Hepatocyte (in vitro differentiated cells): ENCODE data around the gene CPT2.

Experiments used
- EZH2 ChIP-seq: fragments of 200-600 bp; sonication (generic); IDR thresholded peaks from 2 replicates; pipeline ENCODE4 v1.6.1; 2016; ENCODE audit warnings: antibody characterized with exemption, mild to moderate bottlenecking, borderline replicate concordance
- EZH2phosphoT487 ChIP-seq: fragments of 200-600 bp; sonication (generic); IDR thresholded peaks from one replicate; pipeline ENCODE4 v1.6.1; 2018; ENCODE audit warnings: antibody characterized with exemption, mild to moderate bottlenecking, low read depth, moderate library complexity; ENCODE audit not compliant: unreplicated experiment, severe bottlenecking
- TF ChIP-seq, protein P1 (sequence below): fragments of 200-600 bp; sonication (generic); IDR thresholded peaks from 2 replicates; pipeline ENCODE4 v1.5.1; 2016; ENCODE audit warnings: antibody characterized with exemption, mild to moderate bottlenecking; ENCODE audit not compliant: poor library complexity

DNA sequence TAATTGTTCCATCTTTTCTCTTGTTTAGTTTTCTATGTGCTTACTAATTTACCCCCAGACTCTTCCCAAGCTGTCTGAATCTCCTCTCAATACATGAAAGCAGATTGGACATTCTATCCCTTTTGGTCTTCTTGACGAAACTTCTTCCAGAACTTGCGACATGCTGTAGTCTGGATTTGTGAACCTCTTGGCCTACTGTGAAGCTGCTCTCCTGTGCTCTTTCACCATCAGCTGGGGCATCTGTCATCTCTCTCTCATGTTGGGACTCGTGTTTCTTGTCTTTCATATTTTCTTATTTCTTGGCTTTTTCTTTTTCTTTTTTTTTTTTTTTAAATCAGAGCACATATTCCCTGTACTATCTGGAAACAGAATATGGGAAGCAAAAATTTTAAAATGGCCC, 6.8 kb downstream of the CPT2 start:
- TF ChIP-seq, protein P1, sequence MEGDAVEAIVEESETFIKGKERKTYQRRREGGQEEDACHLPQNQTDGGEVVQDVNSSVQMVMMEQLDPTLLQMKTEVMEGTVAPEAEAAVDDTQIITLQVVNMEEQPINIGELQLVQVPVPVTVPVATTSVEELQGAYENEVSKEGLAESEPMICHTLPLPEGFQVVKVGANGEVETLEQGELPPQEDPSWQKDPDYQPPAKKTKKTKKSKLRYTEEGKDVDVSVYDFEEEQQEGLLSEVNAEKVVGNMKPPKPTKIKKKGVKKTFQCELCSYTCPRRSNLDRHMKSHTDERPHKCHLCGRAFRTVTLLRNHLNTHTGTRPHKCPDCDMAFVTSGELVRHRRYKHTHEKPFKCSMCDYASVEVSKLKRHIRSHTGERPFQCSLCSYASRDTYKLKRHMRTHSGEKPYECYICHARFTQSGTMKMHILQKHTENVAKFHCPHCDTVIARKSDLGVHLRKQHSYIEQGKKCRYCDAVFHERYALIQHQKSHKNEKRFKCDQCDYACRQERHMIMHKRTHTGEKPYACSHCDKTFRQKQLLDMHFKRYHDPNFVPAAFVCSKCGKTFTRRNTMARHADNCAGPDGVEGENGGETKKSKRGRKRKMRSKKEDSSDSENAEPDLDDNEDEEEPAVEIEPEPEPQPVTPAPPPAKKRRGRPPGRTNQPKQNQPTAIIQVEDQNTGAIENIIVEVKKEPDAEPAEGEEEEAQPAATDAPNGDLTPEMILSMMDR = no peak
- TF ChIP-seq EZH2 (no peak), EZH2phosphoT487 (no peak)
